ENCODE data around the gene CACNA1A.

DNA sequence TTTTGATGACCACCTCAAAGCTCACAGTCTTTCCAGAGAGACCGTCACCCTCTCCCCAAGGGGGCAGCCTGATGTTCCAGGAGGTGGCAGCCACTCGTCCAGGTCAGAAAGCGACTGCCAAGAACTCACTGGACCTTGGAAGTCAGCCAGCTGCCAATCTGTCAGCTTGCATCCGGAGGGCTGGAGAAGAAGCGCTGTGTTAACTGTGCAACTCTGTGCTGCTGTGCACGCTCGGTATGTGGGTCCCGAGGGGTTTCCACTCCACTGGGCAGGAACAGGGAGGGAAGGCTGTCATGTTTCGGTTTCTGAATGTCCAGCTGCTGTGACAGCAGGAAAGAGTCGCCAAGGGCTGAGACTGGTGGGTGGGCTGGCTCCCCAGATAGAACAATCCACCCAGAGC is 89.2 kb downstream of the CACNA1A start:
- no peak for TF ChIP-seq POLR2A (IDR thresholded peaks at IDR 0.05)
- TF ChIP-seq CTCF (IDR thresholded peaks at IDR 0.05), result no peak

Measured in body of pancreas (tissue), 4 donors.